Transverse colon (tissue), 4 donors: Measurements from ENCODE around the gene ADPRHL1. TPM values are rescaled to one million over a fixed set of nuclear protein-coding genes. Genes with fewer than 3 reads are reported as not detected.
A peak's percentile ranks its signal among the peaks of the same experiment; 100 is the strongest.

Experiments
- DNase-seq: peaks from one replicate; pipeline ENCODE4 v3.0.0-alpha.2; 2019
- H3K27ac ChIP-seq, 4 donors: fragments of 200-600 bp; sonication (generic); 2 replicates each; pipeline ENCODE4 v1.5.1; 2016 to 2018; ENCODE audit warnings: inconsistent platforms in 4 of 4
- H3K27me3 ChIP-seq: fragments of 200-600 bp; sonication (generic); 2 replicates; pipeline ENCODE4 v1.5.1; 2017; ENCODE audit warnings: inconsistent platforms
- H3K36me3 ChIP-seq, 4 donors: fragments of 200-600 bp; sonication (generic); 2 replicates each; pipeline ENCODE4 v1.5.1; 2017 to 2019; ENCODE audit warnings: inconsistent platforms in 4 of 4
- H3K4me1 ChIP-seq, 4 donors: fragments of 200-600 bp; sonication (generic); 2 replicates each; pipeline ENCODE4 v1.5.1; 2017 to 2020; ENCODE audit warnings: inconsistent platforms in 4 of 4
- H3K4me3 ChIP-seq, 4 donors: fragments of 200-600 bp; sonication (generic); 1 replicate in 1 of 4; 2 replicates in 3 of 4; pipeline versions ENCODE4 v1.5.1 to v1.6.1; 2017 to 2019; ENCODE audit warnings: inconsistent platforms in 4 of 4
- H3K9me3 ChIP-seq, 2 donors: fragments of 200-600 bp; sonication (generic); 2 replicates each; pipeline ENCODE4 v1.5.1; 2017 to 2019; ENCODE audit warnings: inconsistent platforms in 2 of 2
- EP300 ChIP-seq: sonication (generic); formaldehyde crosslinking; IDR thresholded peaks from one replicate; pipeline ENCODE4 v1.6.1; 2017; ENCODE audit warnings: antibody characterized with exemption, low read depth
- POLR2A ChIP-seq: fragments of 450-650 bp; IDR thresholded peaks from one replicate; pipeline ENCODE4 v1.6.1; 2016; ENCODE audit warnings: antibody characterized with exemption, mild to moderate bottlenecking, moderate library complexity
- POLR2AphosphoS5 ChIP-seq, 3 donors: sonication (generic); formaldehyde crosslinking; IDR thresholded peaks; one replicate each; pipeline ENCODE4 v1.6.1; 2016; ENCODE audit warnings: antibody characterized with exemption in 3 of 3
- WGBS, 2 donors: methylation state at CpG; one replicate each; pipeline ENCODE4 v1.1.5; 2018; ENCODE audit warnings: low coverage in 1 of 2; 5-methylcytosine and 5-hydroxymethylcytosine counted together
- in situ Hi-C, 4 donors: fragments of 200-750 bp; cut with MboI; loops; one replicate each; pipeline versions ENCODE4 v1.15.0 to v1.15.1; 2017; ENCODE audit warnings: low sequenced_read_pairs in 3 of 4, low pct_ligation_motif_present in 1 of 4, low pct_unique_long_range_greater_than_20kb in 1 of 4
- intact Hi-C: fragments of 100-400 bp; cut with DNase I; formaldehyde crosslinking; loops from one replicate; pipeline ENCODE4 v1.15.1; 2023; ENCODE audit warnings: low total_unique reads
- total RNA-seq, 4 donors: library from RNA; depleted of rRNA; stranded (reverse); fragments of >200 nt; gene quantifications; one replicate each; pipeline ENCODE4 v1.1.0, GENCODE V29; 2016
- TF ChIP-seq, protein P1 (sequence below), 5 experiments: fragments of 200-600 bp in 3 of 5; fragments of 450-650 bp in 2 of 5; sonication (generic) in 3 of 5; IDR thresholded peaks; 1 replicate in 2 of 5; 2 replicates in 3 of 5; pipeline ENCODE4 v1.5.1; 2016 to 2017; ENCODE audit warnings: antibody characterized with exemption in 5 of 5, inconsistent platforms in 3 of 5, mild to moderate bottlenecking in 2 of 5, moderate library complexity in 1 of 5

ADPRHL1 gene
- total RNA-seq, 4 donors from 2014 or later = 4.1 to 10.2 (median 5.9) TPM

DNA sequence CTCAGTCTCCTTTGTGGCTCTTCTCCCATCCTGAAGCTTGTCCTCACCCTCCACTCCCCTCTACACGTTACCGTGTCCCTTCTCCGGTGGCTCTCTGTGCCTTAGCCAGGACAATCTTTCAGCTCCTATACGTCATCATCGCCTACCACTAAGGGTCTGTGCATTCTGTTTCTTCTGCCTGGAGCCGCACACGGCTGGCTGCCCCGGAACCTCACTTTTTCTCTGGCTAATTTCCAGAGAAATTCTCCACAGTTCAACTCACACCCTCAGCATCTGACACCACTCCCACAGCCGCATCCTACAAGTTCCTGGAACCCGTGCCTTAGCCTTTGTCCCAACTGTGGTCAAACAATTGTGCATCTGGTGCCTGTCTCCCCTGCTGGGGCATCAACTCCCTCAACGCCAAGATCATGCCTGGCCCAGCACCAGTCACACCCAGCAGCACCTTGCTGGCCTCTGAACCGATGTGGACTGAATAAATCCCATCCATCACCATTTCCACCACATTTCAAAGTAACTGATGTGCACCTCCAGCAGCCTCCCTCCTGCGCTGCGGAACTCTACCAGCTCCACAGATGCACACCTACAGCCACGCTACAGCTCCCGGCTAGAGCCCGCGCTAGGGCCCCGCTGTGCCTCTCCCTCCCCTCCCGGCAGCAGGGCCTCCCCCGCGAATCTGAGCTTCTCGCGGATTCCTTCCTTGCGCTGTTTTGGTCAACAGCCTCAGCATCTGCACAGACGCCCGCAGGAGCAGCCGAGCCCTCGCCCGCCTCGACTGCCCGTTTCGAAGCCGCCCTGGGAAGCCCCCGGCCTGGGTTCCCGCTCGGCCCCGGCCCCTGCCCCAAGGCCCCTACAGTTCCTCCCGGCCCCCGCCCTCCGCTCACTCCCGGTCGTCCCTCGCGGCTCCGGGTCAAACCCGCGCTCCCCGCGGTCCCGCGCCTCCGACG is 36.5 kb upstream of the ADPRHL1 start:
- peak; percentile 39 for DNase-seq
- WGBS, 2 donors = 10 to 28% methylated on average over 9 to 32 of the region's 54 CpGs
- Histone ChIP-seq H3K36me3 (no peaks in the 10 kb centered on the region), H3K9me3 (no peaks in the 10 kb centered on the region), H3K4me3 (peak overlapping the region; percentile 74 to 96 (median 75)), H3K27ac (peak overlapping the region; percentile 89 to 96 (median 92)), H3K27me3 (no peaks in the 10 kb centered on the region), H3K4me1 (peaks cover 11 to 52% (median 43%) of the 10 kb centered on the region in 4 donors)
- intact Hi-C loops (no loop called here), in situ Hi-C loops (no loop called here)
- no peak for TF ChIP-seq POLR2A
- TF ChIP-seq POLR2AphosphoS5 (IDR thresholded peaks at IDR 0.05) = no peak
- TF ChIP-seq EP300 = no peak
- TF ChIP-seq, protein P1, sequence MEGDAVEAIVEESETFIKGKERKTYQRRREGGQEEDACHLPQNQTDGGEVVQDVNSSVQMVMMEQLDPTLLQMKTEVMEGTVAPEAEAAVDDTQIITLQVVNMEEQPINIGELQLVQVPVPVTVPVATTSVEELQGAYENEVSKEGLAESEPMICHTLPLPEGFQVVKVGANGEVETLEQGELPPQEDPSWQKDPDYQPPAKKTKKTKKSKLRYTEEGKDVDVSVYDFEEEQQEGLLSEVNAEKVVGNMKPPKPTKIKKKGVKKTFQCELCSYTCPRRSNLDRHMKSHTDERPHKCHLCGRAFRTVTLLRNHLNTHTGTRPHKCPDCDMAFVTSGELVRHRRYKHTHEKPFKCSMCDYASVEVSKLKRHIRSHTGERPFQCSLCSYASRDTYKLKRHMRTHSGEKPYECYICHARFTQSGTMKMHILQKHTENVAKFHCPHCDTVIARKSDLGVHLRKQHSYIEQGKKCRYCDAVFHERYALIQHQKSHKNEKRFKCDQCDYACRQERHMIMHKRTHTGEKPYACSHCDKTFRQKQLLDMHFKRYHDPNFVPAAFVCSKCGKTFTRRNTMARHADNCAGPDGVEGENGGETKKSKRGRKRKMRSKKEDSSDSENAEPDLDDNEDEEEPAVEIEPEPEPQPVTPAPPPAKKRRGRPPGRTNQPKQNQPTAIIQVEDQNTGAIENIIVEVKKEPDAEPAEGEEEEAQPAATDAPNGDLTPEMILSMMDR (IDR thresholded peaks at IDR 0.05) = no peak

DNA sequence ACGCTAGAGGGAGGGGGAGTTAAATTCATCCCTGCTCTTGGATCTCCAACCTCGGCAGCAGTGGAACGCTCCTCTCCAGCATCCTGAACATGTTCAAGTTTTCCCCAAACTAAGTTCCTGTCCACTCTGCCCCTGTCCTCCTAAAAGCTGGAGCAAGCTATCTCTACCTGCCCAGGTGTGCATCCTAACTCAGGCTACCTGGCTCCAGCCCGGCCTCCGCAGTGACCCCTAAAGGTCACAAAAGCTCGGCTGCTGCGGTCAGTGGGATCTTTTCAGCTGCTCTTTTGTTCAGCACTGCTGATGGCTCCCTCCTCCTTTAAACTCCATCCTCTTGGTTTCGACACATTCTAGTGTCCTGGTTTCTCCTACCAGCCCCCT is 35.9 kb upstream of the ADPRHL1 start:
- Histone ChIP-seq H3K27ac (peak overlapping the region; percentile 89 to 96 (median 92)), H3K9me3 (no peaks in the 10 kb centered on the region), H3K4me3 (peak overlapping the region in 3 of 4 donors; percentile 75 to 96 (median 75)), H3K36me3 (no peaks in the 10 kb centered on the region), H3K27me3 (no peaks in the 10 kb centered on the region), H3K4me1 (peaks cover 11 to 49% (median 41%) of the 10 kb centered on the region in 4 donors)
- TF ChIP-seq, protein P1 (IDR thresholded peaks at IDR 0.05) = no peak
- TF ChIP-seq POLR2AphosphoS5 (IDR thresholded peaks at IDR 0.05) (no peak), EP300 (no peak), POLR2A (no peak)
- in situ Hi-C loops (no loop called here), intact Hi-C loops (no loop called here)
- WGBS, 2 donors = 30 to 47% methylated on average over 3 to 8 of the region's 8 CpGs
- no peak for DNase-seq

DNA sequence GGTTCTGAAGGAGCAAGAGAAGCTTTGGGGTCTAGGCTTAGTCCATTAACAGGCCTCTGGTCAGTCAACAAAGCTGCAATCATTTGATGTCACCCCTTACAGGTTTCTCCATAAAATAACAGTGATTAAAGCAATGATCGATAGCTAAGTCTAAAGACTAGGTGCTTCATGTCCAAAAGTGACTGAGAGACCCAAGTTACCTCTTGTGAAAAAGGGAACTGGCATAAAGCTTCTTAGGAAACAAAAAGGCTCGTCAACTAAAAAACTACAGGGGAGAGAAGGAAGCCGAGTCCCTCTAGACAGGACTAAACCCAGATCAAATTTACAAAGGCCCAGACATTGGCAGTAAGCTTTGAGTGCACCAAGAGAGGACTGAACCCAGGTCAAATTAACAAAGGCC is 35.0 kb upstream of the ADPRHL1 start:
- no peak for DNase-seq
- no peak for TF ChIP-seq POLR2AphosphoS5 (IDR thresholded peaks at IDR 0.05)
- TF ChIP-seq EP300 = no peak
- TF ChIP-seq, protein P1 (IDR thresholded peaks at IDR 0.05) = no peak
- TF ChIP-seq POLR2A = no peak
- in situ Hi-C loops = no loop called here
- Histone ChIP-seq H3K36me3 (no peaks in the 10 kb centered on the region), H3K9me3 (no peaks in the 10 kb centered on the region), H3K4me3 (no peak overlapping the region), H3K27ac (no peak overlapping the region), H3K27me3 (no peaks in the 10 kb centered on the region), H3K4me1 (peaks cover 4 to 40% (median 32%) of the 10 kb centered on the region in 4 donors)
- 89 to 95% methylated on average over 3 of the region's 3 CpGs for WGBS, 2 donors
- intact Hi-C loops = no loop called here

DNA sequence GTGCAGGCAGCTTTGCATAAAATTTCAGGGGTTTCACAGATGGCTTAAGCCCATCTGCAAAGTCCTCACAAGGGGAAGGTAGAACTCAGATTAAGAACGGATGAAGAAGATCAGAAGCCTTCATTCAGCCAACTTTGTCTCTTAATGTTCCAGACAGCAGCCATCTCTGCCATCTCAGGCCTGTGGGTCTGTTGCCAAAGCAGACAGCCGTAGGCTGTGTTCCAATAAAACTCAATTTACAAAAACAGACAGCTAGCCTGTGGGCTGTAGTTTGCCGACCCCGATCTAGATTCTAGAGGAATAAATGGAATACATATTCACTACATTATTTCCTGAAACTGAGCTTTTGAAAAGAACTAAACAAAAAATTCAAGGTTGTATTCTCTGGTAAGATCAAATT is 33.4 kb upstream of the ADPRHL1 start:
- Histone ChIP-seq H3K4me3 (no peak overlapping the region), H3K27ac (no peak overlapping the region), H3K4me1 (peaks cover 4 to 30% (median 17%) of the 10 kb centered on the region in 4 donors), H3K9me3 (no peaks in the 10 kb centered on the region), H3K36me3 (no peaks in the 10 kb centered on the region), H3K27me3 (no peaks in the 10 kb centered on the region)
- no peak for TF ChIP-seq POLR2AphosphoS5 (IDR thresholded peaks at IDR 0.05)
- TF ChIP-seq EP300 = no peak
- TF ChIP-seq, protein P1 (IDR thresholded peaks at IDR 0.05) = no peak
- TF ChIP-seq POLR2A = no peak
- intact Hi-C loops (no loop called here), in situ Hi-C loops (no loop called here)
- no peak for DNase-seq
- WGBS, 2 donors = 79% methylated on average over 4 of the region's 4 CpGs; no CpG with 5 or more reads in 1 of the 2 donors
